ENCODE measurements around the gene ARL4C.

- TF ChIP-seq POLR2A (IDR thresholded peaks at IDR 0.05; ENCODE audit: low read depth, low read length) (no peak), PAX5 (IDR thresholded peaks at IDR 0.05; ENCODE audit: insufficient read depth, low read length, severe bottlenecking) (no peak)
These were observed 29.6 kb downstream of the ARL4C start for GRCh38 chr2:234467289-234467688.
